ENCODE data around the gene SGO2. TPM values are rescaled to one million over a fixed set of nuclear protein-coding genes. Genes with fewer than 3 reads are reported as not detected.

The SGO2 gene
- total RNA-seq, 1 experiment from 2014 or later: 25.4 TPM

- ChIA-PET CTCF (interaction anchor here (1.6 to 2.7 kb wide), 2 partner anchors 8 to 507 kb away, joined by 3 to 13 read pairs; no protein-coding TSS in a partner anchor), POLR2A (no interaction called here)
These were observed 33.4 kb upstream of the SGO2 start for GRCh38 chr2:200492656-200493055.

GRCh38 chr2:200494048-200494447 lies 32.0 kb upstream of the SGO2 start:
- H3K4me3 ChIP-seq (replicated peaks in 1 of 2; ENCODE audit: low read depth in 1 of 2, low read length in 2 of 2): no peak overlapping the region
- H3K27me3 ChIP-seq (ENCODE audit: insufficient read depth, low read length): no peaks in the 10 kb centered on the region
- H3K79me2 ChIP-seq (ENCODE audit: insufficient read depth, low read length): no peaks in the 10 kb centered on the region
- ATAC-seq: no peak
- no peak overlapping the region for H2AFZ ChIP-seq (ENCODE audit: low read depth, low read length, poor library complexity, severe bottlenecking)
- H3K36me3 ChIP-seq (ENCODE audit: control insufficient read depth in 1 of 2, insufficient read depth in 2 of 2, low read length in 2 of 2): peaks cover 0 to 8% of the 10 kb centered on the region in 2 experiments; a peak in 3 of 4 replicates
- H3K4me2 ChIP-seq (ENCODE audit: low read length): no peak overlapping the region
- intact Hi-C loops (cut with micrococcal nuclease): no loop called here
- ChIA-PET RAD21 (ENCODE audit: low non-redundant PET in 1 of 2, low total read pairs in 2 of 2, uncharacterized antibody in 2 of 2, unreplicated experiment in 2 of 2) (no interaction called here), CTCF (interaction anchor here (1.1 to 2.7 kb wide), 2 partner anchors 10 to 13 kb away, joined by 3 to 13 read pairs; no protein-coding TSS in a partner anchor), POLR2A (no interaction called here)
- no TSS peak for BruUV-seq (replicated peaks)
- H4K20me1 ChIP-seq (ENCODE audit: insufficient read depth): no peaks in the 10 kb centered on the region
- no peak overlapping the region for H3K9ac ChIP-seq (ENCODE audit: low read length)
- H3K9me3 ChIP-seq (ENCODE audit: control insufficient read depth in 1 of 2, insufficient read depth in 1 of 2, low read depth in 1 of 2, low read length in 2 of 2): no peaks in the 10 kb centered on the region
- H3K9me2 ChIP-seq (ENCODE audit: insufficient read depth): no peaks in the 10 kb centered on the region
- H3K27ac ChIP-seq (ENCODE audit: low read depth, low read length): no peak overlapping the region
- no peak for DNase-seq (ENCODE audit: low read depth, low spot score)
- no peaks in the 10 kb centered on the region for H3K4me1 ChIP-seq (ENCODE audit: control insufficient read depth in 1 of 2, insufficient read depth in 2 of 2, low read length in 2 of 2)
- TF ChIP-seq POLR2A (IDR thresholded peaks at IDR 0.05; ENCODE audit: borderline replicate concordance, extremely low read depth, insufficient read depth, insufficient read length) (no peak), RAD21 (IDR thresholded peaks at IDR 0.05; ENCODE audit: low read depth) (no peak), ZFX (IDR thresholded peaks at IDR 0.05) (no peak), FOSL1 (IDR thresholded peaks at IDR 0.05; ENCODE audit: low read depth) (no peak), REST (IDR thresholded peaks at IDR 0.05; ENCODE audit: low read depth) (no peak), EGR1 (IDR thresholded peaks at IDR 0.05; ENCODE audit: low read depth) (no peak), ZNF274 (IDR thresholded peaks at IDR 0.05; ENCODE audit: low read depth, low read length) (no peak), JUND (IDR thresholded peaks at IDR 0.05) (no peak), CTCF (IDR thresholded peaks at IDR 0.05 in 2 of 3, conservative IDR thresholded peaks at IDR 0.05 in 1 of 3; ENCODE audit: borderline replicate concordance in 1 of 3, insufficient read depth in 1 of 3, low read depth in 2 of 3, low read length in 2 of 3) (no peak), ELF1 (IDR thresholded peaks at IDR 0.05; ENCODE audit: borderline replicate concordance, low read depth) (no peak), ATF3 (IDR thresholded peaks at IDR 0.05) (no peak), SIN3A (IDR thresholded peaks at IDR 0.05; ENCODE audit: low read depth) (no peak)

More at GRCh38 chr2:200492656-200493055, 33.4 kb upstream of the SGO2 start:
- no peak overlapping the region for H3K4me3 ChIP-seq (replicated peaks in 1 of 2; ENCODE audit: low read depth in 1 of 2, low read length in 2 of 2)
- no peaks in the 10 kb centered on the region for H3K9me2 ChIP-seq (ENCODE audit: insufficient read depth)
- H3K4me2 ChIP-seq (ENCODE audit: low read length): no peak overlapping the region
- no peaks in the 10 kb centered on the region for H3K79me2 ChIP-seq (ENCODE audit: insufficient read depth, low read length)
- peaks cover 0 to 8% of the 10 kb centered on the region in 2 experiments; a peak in 2 of 4 replicates for H3K36me3 ChIP-seq (ENCODE audit: control insufficient read depth in 1 of 2, insufficient read depth in 2 of 2, low read length in 2 of 2)
- no peak overlapping the region for H2AFZ ChIP-seq (ENCODE audit: low read depth, low read length, poor library complexity, severe bottlenecking)
- TF ChIP-seq RAD21 (IDR thresholded peaks at IDR 0.05; ENCODE audit: low read depth) (no peak), SRF (IDR thresholded peaks at IDR 0.05; ENCODE audit: low read depth) (no peak), EZH2 (IDR thresholded peaks at IDR 0.05) (no peak), POLR2AphosphoS5 (IDR thresholded peaks at IDR 0.05; ENCODE audit: low read depth, low read length) (no peak), CEBPB (IDR thresholded peaks at IDR 0.05; ENCODE audit: low read depth) (no peak), MAX (IDR thresholded peaks at IDR 0.05) (no peak)
- no peak overlapping the region for H3K9ac ChIP-seq (ENCODE audit: low read length)
- no peaks in the 10 kb centered on the region for H3K4me1 ChIP-seq (ENCODE audit: control insufficient read depth in 1 of 2, insufficient read depth in 2 of 2, low read length in 2 of 2)
- H3K27me3 ChIP-seq (ENCODE audit: insufficient read depth, low read length): no peaks in the 10 kb centered on the region
- DNase-seq (ENCODE audit: low read depth, low spot score): no peak
- no peaks in the 10 kb centered on the region for H4K20me1 ChIP-seq (ENCODE audit: insufficient read depth)
- H3K9me3 ChIP-seq (ENCODE audit: control insufficient read depth in 1 of 2, insufficient read depth in 1 of 2, low read depth in 1 of 2, low read length in 2 of 2): no peaks in the 10 kb centered on the region
- intact Hi-C loops (cut with micrococcal nuclease): no loop called here
- BruUV-seq (replicated peaks): no TSS peak
- H3K27ac ChIP-seq (ENCODE audit: low read depth, low read length): no peak overlapping the region
- no peak for ATAC-seq
- RAD21 ChIA-PET (ENCODE audit: low non-redundant PET in 1 of 2, low total read pairs in 2 of 2, uncharacterized antibody in 2 of 2, unreplicated experiment in 2 of 2): no interaction called here
